Esophagus squamous epithelium (tissue), 4 donors: ENCODE results near the gene ATAT1.

Experiments used
- CTCF ChIP-seq, 6 experiments: fragments of 450-650 bp in 4 of 6; fragments of 200-600 bp in 2 of 6; sonication (generic) in 2 of 6; IDR thresholded peaks; one replicate each; pipeline ENCODE4 v1.5.1; 2016 to 2019; ENCODE audit warnings: antibody characterized with exemption in 6 of 6, mild to moderate bottlenecking in 4 of 6, moderate library complexity in 4 of 6
- POLR2A ChIP-seq, 4 donors: fragments of 450-650 bp; IDR thresholded peaks; one replicate each; pipeline ENCODE4 v1.6.1; 2017; ENCODE audit warnings: antibody characterized with exemption in 4 of 4, mild to moderate bottlenecking in 4 of 4, moderate library complexity in 3 of 4

GRCh38 chr6:30686908-30687658 is 60.4 kb downstream of the ATAT1 start:
- TF ChIP-seq CTCF (IDR thresholded peaks at IDR 0.05) (no peak), POLR2A (IDR thresholded peaks at IDR 0.05) (peak in 2 of 4 donors; percentile 29 to 58)
